ENCODE data around the gene PKHD1.

GRCh38 chr6:52102405-52102804, 15.0 kb upstream of the PKHD1 start:
- TF ChIP-seq USF2 (IDR thresholded peaks at IDR 0.05; ENCODE audit: low read length) (no peak), SP1 (IDR thresholded peaks at IDR 0.05; ENCODE audit: low read depth, low read length) (no peak), ZNF274 (IDR thresholded peaks at IDR 0.05; ENCODE audit: borderline replicate concordance, extremely low read depth, low read length) (no peak), JUND (IDR thresholded peaks at IDR 0.05; ENCODE audit: low read length) (no peak), POLR2A (IDR thresholded peaks at IDR 0.05; ENCODE audit: control extremely low read depth in 1 of 2, low read depth in 2 of 2, low read length in 2 of 2) (no peak), CTCF (IDR thresholded peaks at IDR 0.05; ENCODE audit: control extremely low read depth in 1 of 3, insufficient read depth in 1 of 3, low read depth in 1 of 3, low read length in 3 of 3) (no peak), EP300 (IDR thresholded peaks at IDR 0.05; ENCODE audit: borderline replicate concordance in 1 of 2, low read depth in 2 of 2, low read length in 2 of 2) (no peak), MAX (IDR thresholded peaks at IDR 0.05) (no peak), JUN (IDR thresholded peaks at IDR 0.05; ENCODE audit: low read depth, low read length) (no peak), ATF2 (IDR thresholded peaks at IDR 0.05; ENCODE audit: low read length) (no peak), ASH2L (IDR thresholded peaks at IDR 0.05; ENCODE audit: low read length) (no peak)

Data from H1 (cell line).